Measurements from ENCODE around the gene BRMS1L. TPM values are rescaled to one million over a fixed set of nuclear protein-coding genes. Genes with fewer than 3 reads are reported as not detected.
A peak's percentile ranks its signal among the peaks of the same experiment; 100 is the strongest.

The BRMS1L gene
- total RNA-seq, 2 donors from 2014 or later, result 5.2 to 6.6 TPM

- no peak for DNase-seq (ENCODE audit: low spot score)
- 94% methylated on average over 4 of the region's 4 CpGs for WGBS
- Histone ChIP-seq H3K9me3 (no peaks in the 10 kb centered on the region), H3K27me3 (replicated peaks; ENCODE audit: insufficient read depth) (no peaks in the 10 kb centered on the region), H3K36me3 (no peaks in the 10 kb centered on the region), H3K4me3 (no peak overlapping the region), H3K27ac (no peak overlapping the region), H3K4me1 (replicated peaks) (peaks cover 2% of the 10 kb centered on the region)
- TF ChIP-seq POLR2A (IDR thresholded peaks at IDR 0.05), result no peak
- TF ChIP-seq POLR2AphosphoS5 (IDR thresholded peaks at IDR 0.05), result no peak
- no peak for TF ChIP-seq CTCF (IDR thresholded peaks at IDR 0.05)
- intact Hi-C loops (cut with DNase I), result no loop called here
These were observed 15.2 kb upstream of the BRMS1L start for GRCh38 chr14:35810963-35811362.

- 39% methylated on average over 3 of the region's 3 CpGs for whole genome bisulfite sequencing
- DNase-seq (ENCODE audit: low spot score), result no peak
- no peak for TF ChIP-seq POLR2A (IDR thresholded peaks at IDR 0.05)
- peak in 3 of 4 experiments; percentile 20 to 52 (median 43) for TF ChIP-seq CTCF (IDR thresholded peaks at IDR 0.05)
- intact Hi-C loops (cut with DNase I), result no loop called here
- H3K9me3 ChIP-seq, result no peaks in the 10 kb centered on the region
- H3K36me3 ChIP-seq, result no peaks in the 10 kb centered on the region
- H3K4me3 ChIP-seq, result no peak overlapping the region
- no peak overlapping the region for H3K27ac ChIP-seq
- H3K4me1 ChIP-seq (replicated peaks), result no peaks in the 10 kb centered on the region
- no peaks in the 10 kb centered on the region for H3K27me3 ChIP-seq (replicated peaks; ENCODE audit: insufficient read depth)
These were observed 11.7 kb upstream of the BRMS1L start for GRCh38 chr14:35814371-35815005.

GRCh38 chr14:35818346-35819115 is 7.6 kb upstream of the BRMS1L start:
- 78% methylated on average over 13 of the region's 13 CpGs for WGBS
- Histone ChIP-seq H3K9me3 (no peaks in the 10 kb centered on the region), H3K36me3 (no peaks in the 10 kb centered on the region), H3K27ac (no peak overlapping the region), H3K4me3 (no peak overlapping the region), H3K4me1 (replicated peaks) (no peaks in the 10 kb centered on the region), H3K27me3 (replicated peaks; ENCODE audit: insufficient read depth) (no peaks in the 10 kb centered on the region)
- TF ChIP-seq POLR2AphosphoS5 (IDR thresholded peaks at IDR 0.05), result peak; percentile 22
- TF ChIP-seq CTCF (IDR thresholded peaks at IDR 0.05), result peak in 3 of 4 experiments; percentile 30 to 62 (median 61)
- TF ChIP-seq POLR2A (IDR thresholded peaks at IDR 0.05), result no peak
- intact Hi-C loops (cut with DNase I), result no loop called here
- peak; percentile 21 for DNase-seq (ENCODE audit: low spot score)

GRCh38 chr14:35819591-35820540 is 6.3 kb upstream of the BRMS1L start:
- intact Hi-C loops (cut with DNase I), result no loop called here
- Histone ChIP-seq H3K27me3 (replicated peaks; ENCODE audit: insufficient read depth) (no peaks in the 10 kb centered on the region), H3K4me1 (replicated peaks) (no peaks in the 10 kb centered on the region), H3K9me3 (no peaks in the 10 kb centered on the region), H3K36me3 (no peaks in the 10 kb centered on the region), H3K4me3 (no peak overlapping the region), H3K27ac (no peak overlapping the region)
- no peak for TF ChIP-seq POLR2A (IDR thresholded peaks at IDR 0.05)
- 91% methylated on average over 32 of the region's 32 CpGs for WGBS
- DNase-seq (ENCODE audit: low spot score), result no peak

All from prostate gland (tissue), 2 donors.